GM13977 (cell line): Measurements from ENCODE around the gene COX19.

Experiments used
- DNase-seq: peaks from one replicate; pipeline ENCODE4 v3.0.0; 2012; ENCODE audit warnings: low spot score
- in situ Hi-C: fragments of 300-500 bp; cut with MboI; formaldehyde crosslinking; loops from one replicate; pipeline ENCODE4 v1.12.0; 2022; ENCODE audit warnings: low sequenced_read_pairs, low pct_unique_long_range_greater_than_20kb, mixed read lengths, inconsistent platforms; ENCODE audit not compliant: unreplicated experiment
- TF ChIP-seq, protein P1 (sequence below): IDR thresholded peaks from 2 replicates; pipeline ENCODE4 v1.5.1; 2012; ENCODE audit warnings: mild to moderate bottlenecking, control low read depth; ENCODE audit not compliant: insufficient read depth; ENCODE audit errors: extremely low read depth, missing control alignments

COX19 gene

DNA sequence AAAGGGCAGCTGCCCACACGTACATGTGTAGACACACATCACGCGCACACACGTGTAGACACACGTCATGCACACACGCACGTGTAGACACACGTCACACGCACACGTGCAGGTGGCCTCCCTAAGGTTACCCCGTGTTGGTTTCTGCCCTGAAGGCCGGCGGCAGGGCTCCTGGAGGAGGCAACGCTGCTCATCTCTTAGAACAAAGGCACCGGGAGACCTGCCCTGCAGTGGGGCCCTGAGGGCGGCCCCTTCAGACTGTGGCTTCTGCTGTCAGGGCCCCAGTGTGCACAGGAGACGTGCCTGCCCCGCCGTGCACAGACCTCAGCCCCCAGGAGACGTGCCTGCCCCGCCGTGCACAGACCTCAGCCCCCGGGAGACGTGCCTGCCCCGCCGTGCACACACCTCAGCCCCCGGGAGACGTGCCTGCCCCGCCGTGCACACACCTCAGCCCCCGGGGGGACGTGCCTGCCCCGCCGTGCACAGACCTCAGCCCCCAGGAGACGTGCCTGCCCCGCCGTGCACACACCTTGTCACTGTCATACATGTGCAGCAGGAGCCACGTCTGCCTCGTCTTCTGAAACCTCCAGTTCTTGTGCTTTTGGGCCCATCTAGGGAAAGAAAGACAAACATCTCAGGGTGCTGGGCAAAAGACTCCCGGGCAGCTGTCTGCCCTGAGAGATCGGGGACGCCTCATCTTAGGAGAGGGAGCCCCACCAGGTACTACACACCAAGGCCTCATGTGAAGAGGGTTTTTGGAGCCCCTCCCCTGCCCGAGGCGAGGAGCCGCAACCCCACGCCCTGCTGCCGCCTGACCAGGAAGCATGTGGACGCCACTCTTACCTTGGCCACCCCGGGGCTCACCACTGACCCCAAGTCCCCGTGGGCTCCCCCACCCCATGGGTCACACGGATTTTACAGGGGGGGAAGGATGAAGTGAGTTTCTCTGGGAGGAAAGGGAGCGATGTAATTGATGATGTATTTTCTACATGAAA lies 24.9 kb upstream of the COX19 start:
- TF ChIP-seq, protein P1, sequence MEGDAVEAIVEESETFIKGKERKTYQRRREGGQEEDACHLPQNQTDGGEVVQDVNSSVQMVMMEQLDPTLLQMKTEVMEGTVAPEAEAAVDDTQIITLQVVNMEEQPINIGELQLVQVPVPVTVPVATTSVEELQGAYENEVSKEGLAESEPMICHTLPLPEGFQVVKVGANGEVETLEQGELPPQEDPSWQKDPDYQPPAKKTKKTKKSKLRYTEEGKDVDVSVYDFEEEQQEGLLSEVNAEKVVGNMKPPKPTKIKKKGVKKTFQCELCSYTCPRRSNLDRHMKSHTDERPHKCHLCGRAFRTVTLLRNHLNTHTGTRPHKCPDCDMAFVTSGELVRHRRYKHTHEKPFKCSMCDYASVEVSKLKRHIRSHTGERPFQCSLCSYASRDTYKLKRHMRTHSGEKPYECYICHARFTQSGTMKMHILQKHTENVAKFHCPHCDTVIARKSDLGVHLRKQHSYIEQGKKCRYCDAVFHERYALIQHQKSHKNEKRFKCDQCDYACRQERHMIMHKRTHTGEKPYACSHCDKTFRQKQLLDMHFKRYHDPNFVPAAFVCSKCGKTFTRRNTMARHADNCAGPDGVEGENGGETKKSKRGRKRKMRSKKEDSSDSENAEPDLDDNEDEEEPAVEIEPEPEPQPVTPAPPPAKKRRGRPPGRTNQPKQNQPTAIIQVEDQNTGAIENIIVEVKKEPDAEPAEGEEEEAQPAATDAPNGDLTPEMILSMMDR: no peak
- in situ Hi-C loops: loop anchor here (10.0 kb wide), 2 partner anchors 65 to 165 kb away; partner anchors contain the start of gene ZFAND2A
- DNase-seq: no peak

DNA sequence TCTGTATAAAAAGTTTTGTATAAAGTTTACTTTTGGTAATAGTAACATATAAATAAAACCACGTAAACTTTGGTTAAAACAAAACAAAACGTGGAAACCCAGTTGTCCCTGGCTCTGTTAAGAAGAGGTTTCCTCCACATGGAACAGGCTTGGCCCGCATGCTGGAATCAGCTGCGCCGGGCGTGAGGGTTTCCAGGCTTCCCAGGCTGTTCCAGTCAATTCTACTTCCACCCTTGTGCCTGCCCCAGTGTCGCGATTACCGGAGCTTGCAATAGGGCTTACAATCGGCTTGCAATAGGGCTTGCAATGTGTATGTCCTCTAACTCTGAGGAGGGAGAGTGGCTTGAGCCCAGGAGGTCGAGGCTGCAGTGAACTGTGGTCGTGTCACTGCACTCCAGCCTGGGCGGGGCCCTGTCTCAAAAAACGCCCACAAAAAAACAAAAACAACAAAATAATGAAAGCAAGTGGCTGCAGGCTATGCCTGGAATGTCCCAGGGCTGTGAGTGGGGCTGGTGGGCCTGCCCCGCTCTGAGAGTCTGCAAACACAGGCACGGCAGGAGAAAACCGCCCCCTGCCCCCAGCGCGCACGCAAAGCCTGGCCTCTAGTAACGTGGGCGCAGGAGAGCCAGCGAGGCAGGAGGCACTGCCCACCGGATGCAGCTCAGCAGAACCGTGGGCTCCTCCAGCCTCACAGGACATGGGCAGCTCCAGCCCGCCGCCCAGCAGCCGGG lies 24.0 kb upstream of the COX19 start:
- no peak for DNase-seq
- in situ Hi-C loops: loop anchor here (10.0 kb wide), 2 partner anchors 65 to 165 kb away; partner anchors contain the start of gene ZFAND2A
- TF ChIP-seq, protein P1: no peak

DNA sequence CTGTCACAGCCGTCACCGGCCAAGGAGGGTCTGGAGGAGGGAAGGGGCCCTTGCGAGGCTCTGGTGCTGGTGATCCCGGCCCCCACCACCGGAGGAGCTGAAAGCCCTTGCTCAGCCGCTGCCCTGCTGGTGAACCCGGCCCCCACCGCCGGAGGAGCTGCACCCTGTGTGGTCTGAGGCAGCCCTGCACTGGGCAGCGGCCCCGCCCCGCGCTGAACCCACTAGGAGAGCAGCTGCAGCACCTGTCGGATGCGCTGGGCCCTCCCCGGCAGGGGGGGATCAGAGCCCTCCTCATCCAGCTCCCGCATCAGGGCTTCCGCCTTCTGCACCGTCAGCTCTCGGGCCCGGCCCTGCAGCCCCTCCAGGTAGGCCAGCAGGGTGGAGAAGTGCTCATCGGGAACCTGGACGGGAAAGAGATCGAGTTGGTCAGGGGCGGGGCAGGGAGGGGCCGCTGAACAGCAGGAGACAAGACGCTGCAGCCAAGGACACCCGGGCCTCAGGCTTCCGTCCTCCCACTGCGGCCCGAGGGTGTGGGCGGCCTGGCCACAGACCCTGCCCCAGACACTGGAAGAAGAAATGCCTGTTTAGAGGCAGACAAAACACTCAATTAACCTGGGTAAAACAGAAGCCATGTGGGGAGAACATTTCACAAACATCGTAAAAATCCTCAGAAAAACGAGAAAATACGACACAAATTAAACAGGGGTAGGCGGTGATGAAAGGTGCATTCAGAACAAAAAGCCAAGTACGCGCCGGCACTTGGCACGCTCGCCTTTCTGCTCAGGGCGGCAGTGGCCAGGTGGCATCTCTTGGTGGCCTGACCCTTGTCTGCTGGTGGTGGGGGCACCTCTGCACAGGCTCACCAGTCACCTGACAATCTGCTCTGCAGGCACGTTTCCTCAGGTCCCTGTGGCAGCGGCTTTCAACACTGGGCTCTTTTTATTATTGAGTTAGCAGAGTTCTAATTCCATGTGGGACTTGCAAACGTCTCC lies 22.4 kb upstream of the COX19 start:
- TF ChIP-seq, protein P1: no peak
- in situ Hi-C loops: loop anchor here (10.0 kb wide), 2 partner anchors 67 to 167 kb away; partner anchors contain the start of gene ZFAND2A
- DNase-seq: no peak

DNA sequence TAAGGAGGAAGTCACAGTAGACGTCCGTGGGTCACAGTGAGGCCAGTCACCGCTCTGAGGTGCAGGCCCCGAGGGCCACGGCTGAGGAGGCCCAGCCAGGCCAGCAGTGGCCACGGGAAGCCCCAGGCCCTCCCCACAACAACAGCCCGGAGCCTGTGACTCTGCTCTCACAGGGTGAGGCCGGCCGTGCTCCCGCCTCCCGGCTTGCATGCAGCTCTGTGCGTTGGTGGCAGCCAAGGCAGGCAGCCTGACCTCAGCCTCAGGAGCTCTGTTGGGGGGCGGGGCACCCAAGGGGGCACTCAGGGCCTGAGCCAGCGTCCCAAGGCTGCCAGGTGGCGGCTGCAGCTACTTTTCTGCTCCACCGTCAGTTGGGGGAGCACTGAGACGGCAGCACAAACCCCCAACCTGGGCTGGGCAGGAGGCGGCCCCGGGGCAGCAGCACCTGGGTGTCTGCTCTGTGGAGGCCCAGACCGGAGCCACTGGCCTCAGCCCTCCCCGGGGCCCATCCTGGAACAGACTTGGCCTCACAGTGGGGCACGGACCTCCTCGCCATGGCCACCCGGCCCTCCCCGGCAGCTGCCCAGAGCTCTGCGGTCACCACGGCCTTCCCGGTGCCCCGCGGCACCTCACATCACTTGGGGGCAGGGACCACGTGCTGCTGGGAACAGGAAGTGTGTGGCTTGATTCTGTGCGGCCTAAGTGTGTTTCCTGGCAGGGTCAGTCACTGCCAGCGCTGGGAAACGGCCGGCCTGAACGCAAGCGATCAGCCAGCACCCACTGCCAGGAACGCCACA lies 20.9 kb upstream of the COX19 start:
- in situ Hi-C loops: loop anchor here (10.0 kb wide), 2 partner anchors 69 to 169 kb away; partner anchors contain the start of gene ZFAND2A
- TF ChIP-seq, protein P1: no peak
- DNase-seq: no peak

DNA sequence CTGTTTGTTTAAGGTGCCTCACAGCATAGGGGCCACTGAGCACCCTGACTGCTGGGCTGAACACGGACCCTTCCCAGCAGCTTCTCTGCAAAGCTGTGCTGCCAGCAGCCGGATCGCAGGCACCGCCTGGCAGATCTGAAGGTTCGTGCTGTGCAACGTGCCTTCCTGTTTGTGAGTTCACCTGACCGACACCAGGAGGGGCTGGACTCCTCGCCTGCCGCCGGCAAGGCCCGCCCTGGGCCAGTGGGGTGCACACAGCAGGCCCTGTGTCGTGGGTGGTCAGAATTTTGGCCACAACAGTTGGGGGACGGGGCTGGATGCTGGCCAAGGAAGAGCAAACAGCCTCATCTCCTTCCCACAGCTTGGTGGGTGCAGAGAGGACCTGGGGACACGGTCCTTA lies 20.2 kb upstream of the COX19 start:
- TF ChIP-seq, protein P1: no peak
- in situ Hi-C loops: loop anchor here (10.0 kb wide), 2 partner anchors 69 to 169 kb away; partner anchors contain the start of gene ZFAND2A
- no peak for DNase-seq
